ENCODE data around the gene TTC4. TPM values are rescaled to one million over a fixed set of nuclear protein-coding genes. Genes with fewer than 3 reads are reported as not detected.

TTC4 gene, protein sequence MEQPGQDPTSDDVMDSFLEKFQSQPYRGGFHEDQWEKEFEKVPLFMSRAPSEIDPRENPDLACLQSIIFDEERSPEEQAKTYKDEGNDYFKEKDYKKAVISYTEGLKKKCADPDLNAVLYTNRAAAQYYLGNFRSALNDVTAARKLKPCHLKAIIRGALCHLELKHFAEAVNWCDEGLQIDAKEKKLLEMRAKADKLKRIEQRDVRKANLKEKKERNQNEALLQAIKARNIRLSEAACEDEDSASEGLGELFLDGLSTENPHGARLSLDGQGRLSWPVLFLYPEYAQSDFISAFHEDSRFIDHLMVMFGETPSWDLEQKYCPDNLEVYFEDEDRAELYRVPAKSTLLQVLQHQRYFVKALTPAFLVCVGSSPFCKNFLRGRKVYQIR
- polyA plus RNA-seq (2013, experiment 1 of 2), result 26.0 TPM
- polyA plus RNA-seq (2013, experiment 2 of 2), result 26.5 TPM

DNA sequence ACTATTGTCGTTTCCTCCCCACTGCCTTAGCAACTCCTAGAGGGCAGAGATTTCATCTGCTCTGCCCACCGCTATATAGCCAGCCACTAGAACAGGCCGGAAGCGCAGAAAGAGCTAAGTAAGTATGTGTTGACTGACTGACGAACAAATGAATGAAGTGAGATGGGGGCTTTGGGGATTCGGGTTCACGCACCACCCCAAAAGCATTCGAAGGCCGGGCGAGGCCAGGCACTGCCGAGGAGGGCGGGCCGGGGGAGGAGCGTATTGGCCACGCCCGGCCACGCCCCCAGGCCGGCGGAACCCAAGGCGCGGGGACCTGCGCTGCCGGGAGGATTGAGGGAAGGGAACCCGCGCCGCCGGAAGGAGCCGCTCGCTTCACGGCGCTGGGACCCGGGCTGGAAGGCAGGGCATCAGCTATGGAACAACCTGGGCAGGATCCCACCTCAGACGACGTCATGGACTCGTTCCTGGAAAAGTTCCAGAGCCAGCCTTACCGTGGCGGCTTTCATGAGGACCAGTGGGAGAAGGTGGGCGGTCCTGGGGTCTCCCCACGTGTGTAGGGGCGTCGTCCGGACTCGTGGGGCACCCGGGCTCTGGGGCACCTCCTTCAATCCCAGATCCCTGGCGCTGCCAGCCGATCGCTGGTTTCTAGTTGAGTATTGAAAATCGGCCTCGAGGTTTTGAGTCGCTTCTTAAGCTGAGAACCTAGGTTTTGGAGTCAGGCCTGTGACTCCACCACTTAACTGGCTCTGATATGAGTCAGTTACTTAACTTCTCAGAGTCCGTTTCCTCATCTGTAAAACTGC lies at the start of gene TTC4:
Gene TTC4 (plus strand): TSS at position 369 of the 806 bp plus-strand sequence. CDS start 48 bp downstream, at position 417.
- Histone ChIP-seq H3K56ac (ENCODE audit: low read length) (peak within 1 kb of the TSS; percentile 80), H3K4me2 (ENCODE audit: low read length) (peak within 1 kb of the TSS; percentile 70), H4K8ac (ENCODE audit: low read depth, low read length) (peak within 1 kb of the TSS; percentile 92), H4K5ac (ENCODE audit: low read length) (no peak within 1 kb of the TSS), H3K79me2 (ENCODE audit: control insufficient read depth, insufficient read depth, low read length) (peaks cover 4% of the 10 kb centered on the region), H2BK15ac (replicated peaks; ENCODE audit: low read depth) (no peak within 1 kb of the TSS), H3K23ac (ENCODE audit: low read length) (no peak within 1 kb of the TSS), H3K9ac (ENCODE audit: low read length) (peak within 1 kb of the TSS; percentile 83), H3K27me3 (ENCODE audit: insufficient read depth, low read length, poor library complexity) (no peaks in the 10 kb centered on the region), H2BK120ac (ENCODE audit: low read depth, low read length) (no peak within 1 kb of the TSS), H3K4me1 (ENCODE audit: control insufficient read depth, low read depth, low read length) (no peaks in the 10 kb centered on the region), H2AK5ac (ENCODE audit: low read length) (no peak within 1 kb of the TSS), H3K27ac (ENCODE audit: low read depth, low read length) (no peak within 1 kb of the TSS), H3K18ac (ENCODE audit: low read length) (peak within 1 kb of the TSS; percentile 54), H3K4me3 (ENCODE audit: low read length) (peak within 1 kb of the TSS; percentile 56), H2BK5ac (ENCODE audit: low read length) (no peak within 1 kb of the TSS), H3K36me3 (ENCODE audit: control insufficient read depth, insufficient read depth, low read length) (no peaks in the 10 kb centered on the region), H3K4ac (ENCODE audit: low read depth, low read length) (no peak within 1 kb of the TSS), H3K79me1 (ENCODE audit: low read length) (peaks cover 3% of the 10 kb centered on the region)
- peak; percentile 86 for DNase-seq
- no CpG with 5 or more reads among the region's 51 CpGs for WGBS (ENCODE audit: extremely low coverage, insufficient coverage, low lambda C conversion rate)

DNA sequence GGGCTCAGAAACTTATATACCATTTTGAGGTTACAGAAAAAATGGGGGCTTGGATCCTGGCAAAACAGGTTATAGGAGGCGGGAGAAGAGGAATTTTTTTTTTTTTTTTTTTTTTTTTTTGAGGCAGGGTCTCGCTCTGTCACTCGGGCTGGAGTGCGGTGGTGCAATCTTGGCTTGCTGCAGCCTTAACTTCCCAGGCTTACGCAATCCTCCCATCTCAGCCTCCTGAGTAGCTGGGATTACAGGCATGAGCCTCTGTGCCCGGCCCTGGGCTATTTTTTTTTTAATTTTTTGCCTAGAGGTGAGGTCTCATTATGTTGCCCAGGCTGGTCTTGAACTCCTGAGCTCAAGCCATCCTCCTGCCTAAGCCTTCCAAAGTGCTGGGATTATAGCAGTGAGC lies 49.3 kb upstream of the TTC4 start:
- Histone ChIP-seq H2BK120ac (ENCODE audit: low read depth, low read length) (no peak overlapping the region), H3K9ac (ENCODE audit: low read length) (no peak overlapping the region), H3K79me2 (ENCODE audit: control insufficient read depth, insufficient read depth, low read length) (no peaks in the 10 kb centered on the region), H3K4me3 (ENCODE audit: low read length) (no peak overlapping the region), H3K18ac (ENCODE audit: low read length) (no peak overlapping the region), H3K23ac (ENCODE audit: low read length) (no peak overlapping the region), H2BK5ac (ENCODE audit: low read length) (no peak overlapping the region), H3K4me2 (ENCODE audit: low read length) (no peak overlapping the region), H2AK5ac (ENCODE audit: low read length) (no peak overlapping the region), H3K4ac (ENCODE audit: low read depth, low read length) (no peak overlapping the region), H3K56ac (ENCODE audit: low read length) (no peak overlapping the region), H3K36me3 (ENCODE audit: control insufficient read depth, insufficient read depth, low read length) (no peaks in the 10 kb centered on the region), H4K8ac (ENCODE audit: low read depth, low read length) (no peak overlapping the region), H3K27ac (ENCODE audit: low read depth, low read length) (no peak overlapping the region), H3K27me3 (ENCODE audit: insufficient read depth, low read length, poor library complexity) (no peaks in the 10 kb centered on the region), H2BK15ac (replicated peaks; ENCODE audit: low read depth) (no peak overlapping the region), H4K5ac (ENCODE audit: low read length) (no peak overlapping the region), H3K79me1 (ENCODE audit: low read length) (no peaks in the 10 kb centered on the region), H3K4me1 (ENCODE audit: control insufficient read depth, low read depth, low read length) (no peaks in the 10 kb centered on the region)
- no CpG with 5 or more reads among the region's 6 CpGs for WGBS (ENCODE audit: extremely low coverage, insufficient coverage, low lambda C conversion rate)
- DNase-seq, result no peak

DNA sequence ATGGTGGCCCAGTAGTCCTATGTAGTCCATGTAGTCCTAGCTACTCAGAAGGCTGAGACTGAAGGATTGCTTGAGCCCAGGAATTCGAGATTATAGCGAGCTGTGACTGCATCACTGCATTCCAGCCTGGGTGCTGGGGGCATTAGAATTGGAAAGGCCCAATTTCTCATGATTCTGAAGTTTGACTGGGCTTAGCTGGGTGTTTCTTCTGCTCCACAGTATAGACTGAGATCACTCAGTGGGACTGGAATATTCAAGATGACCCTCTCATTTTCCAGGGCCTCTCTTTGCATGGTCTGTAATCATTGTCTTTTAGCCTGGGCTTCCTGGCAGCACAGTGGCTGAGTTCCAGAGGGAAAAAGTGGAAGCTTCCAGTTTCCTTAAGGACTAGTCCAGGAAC lies 47.9 kb upstream of the TTC4 start:
- Histone ChIP-seq H3K79me1 (ENCODE audit: low read length) (no peaks in the 10 kb centered on the region), H3K27ac (ENCODE audit: low read depth, low read length) (no peak overlapping the region), H3K79me2 (ENCODE audit: control insufficient read depth, insufficient read depth, low read length) (no peaks in the 10 kb centered on the region), H3K27me3 (ENCODE audit: insufficient read depth, low read length, poor library complexity) (no peaks in the 10 kb centered on the region), H2BK5ac (ENCODE audit: low read length) (no peak overlapping the region), H3K4me3 (ENCODE audit: low read length) (no peak overlapping the region), H3K23ac (ENCODE audit: low read length) (no peak overlapping the region), H3K56ac (ENCODE audit: low read length) (no peak overlapping the region), H3K4ac (ENCODE audit: low read depth, low read length) (no peak overlapping the region), H3K18ac (ENCODE audit: low read length) (no peak overlapping the region), H4K5ac (ENCODE audit: low read length) (no peak overlapping the region), H3K36me3 (ENCODE audit: control insufficient read depth, insufficient read depth, low read length) (no peaks in the 10 kb centered on the region), H2BK15ac (replicated peaks; ENCODE audit: low read depth) (no peak overlapping the region), H3K4me2 (ENCODE audit: low read length) (no peak overlapping the region), H3K4me1 (ENCODE audit: control insufficient read depth, low read depth, low read length) (no peaks in the 10 kb centered on the region), H2BK120ac (ENCODE audit: low read depth, low read length) (no peak overlapping the region), H2AK5ac (ENCODE audit: low read length) (no peak overlapping the region), H3K9ac (ENCODE audit: low read length) (no peak overlapping the region), H4K8ac (ENCODE audit: low read depth, low read length) (no peak overlapping the region)
- WGBS (ENCODE audit: extremely low coverage, insufficient coverage, low lambda C conversion rate), result no CpG with 5 or more reads among the region's 2 CpGs
- no peak for DNase-seq

DNA sequence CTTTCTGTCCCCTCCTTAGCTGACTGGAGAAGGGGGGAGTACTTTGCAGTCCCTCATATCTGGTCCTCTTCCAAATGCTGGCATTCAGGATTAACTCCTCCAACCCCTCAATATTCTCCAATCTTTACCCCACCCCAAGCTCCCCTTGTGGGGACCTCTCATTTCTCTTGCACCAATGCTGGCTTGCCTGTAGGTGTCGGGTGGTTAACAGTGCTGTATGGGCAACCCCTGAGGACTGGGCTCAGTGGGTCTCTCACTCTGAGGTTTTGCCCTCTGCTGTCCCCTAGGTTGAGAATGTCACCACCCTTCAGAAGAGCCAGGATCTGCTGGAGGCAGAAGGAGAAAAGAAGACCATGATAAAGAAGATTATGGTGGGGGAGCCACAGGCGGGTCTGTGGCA lies 47.1 kb upstream of the TTC4 start:
- no peak overlapping the region for H3K56ac ChIP-seq (ENCODE audit: low read length)
- H2BK15ac ChIP-seq (replicated peaks; ENCODE audit: low read depth), result no peak overlapping the region
- no peaks in the 10 kb centered on the region for H3K36me3 ChIP-seq (ENCODE audit: control insufficient read depth, insufficient read depth, low read length)
- peak overlapping the region; percentile 24 for H3K23ac ChIP-seq (ENCODE audit: low read length)
- no peaks in the 10 kb centered on the region for H3K27me3 ChIP-seq (ENCODE audit: insufficient read depth, low read length, poor library complexity)
- H3K4ac ChIP-seq (ENCODE audit: low read depth, low read length), result no peak overlapping the region
- WGBS (ENCODE audit: extremely low coverage, insufficient coverage, low lambda C conversion rate), result no CpG with 5 or more reads among the region's 2 CpGs
- no peak overlapping the region for H3K27ac ChIP-seq (ENCODE audit: low read depth, low read length)
- H4K8ac ChIP-seq (ENCODE audit: low read depth, low read length), result no peak overlapping the region
- no peak overlapping the region for H3K4me2 ChIP-seq (ENCODE audit: low read length)
- no peak overlapping the region for H2AK5ac ChIP-seq (ENCODE audit: low read length)
- no peaks in the 10 kb centered on the region for H3K79me1 ChIP-seq (ENCODE audit: low read length)
- H3K79me2 ChIP-seq (ENCODE audit: control insufficient read depth, insufficient read depth, low read length), result no peaks in the 10 kb centered on the region
- DNase-seq, result peak; percentile 39
- H2BK120ac ChIP-seq (ENCODE audit: low read depth, low read length), result no peak overlapping the region
- no peak overlapping the region for H3K4me3 ChIP-seq (ENCODE audit: low read length)
- H3K18ac ChIP-seq (ENCODE audit: low read length), result no peak overlapping the region
- H3K9ac ChIP-seq (ENCODE audit: low read length), result no peak overlapping the region
- H4K5ac ChIP-seq (ENCODE audit: low read length), result no peak overlapping the region
- no peaks in the 10 kb centered on the region for H3K4me1 ChIP-seq (ENCODE audit: control insufficient read depth, low read depth, low read length)
- H2BK5ac ChIP-seq (ENCODE audit: low read length), result no peak overlapping the region

DNA sequence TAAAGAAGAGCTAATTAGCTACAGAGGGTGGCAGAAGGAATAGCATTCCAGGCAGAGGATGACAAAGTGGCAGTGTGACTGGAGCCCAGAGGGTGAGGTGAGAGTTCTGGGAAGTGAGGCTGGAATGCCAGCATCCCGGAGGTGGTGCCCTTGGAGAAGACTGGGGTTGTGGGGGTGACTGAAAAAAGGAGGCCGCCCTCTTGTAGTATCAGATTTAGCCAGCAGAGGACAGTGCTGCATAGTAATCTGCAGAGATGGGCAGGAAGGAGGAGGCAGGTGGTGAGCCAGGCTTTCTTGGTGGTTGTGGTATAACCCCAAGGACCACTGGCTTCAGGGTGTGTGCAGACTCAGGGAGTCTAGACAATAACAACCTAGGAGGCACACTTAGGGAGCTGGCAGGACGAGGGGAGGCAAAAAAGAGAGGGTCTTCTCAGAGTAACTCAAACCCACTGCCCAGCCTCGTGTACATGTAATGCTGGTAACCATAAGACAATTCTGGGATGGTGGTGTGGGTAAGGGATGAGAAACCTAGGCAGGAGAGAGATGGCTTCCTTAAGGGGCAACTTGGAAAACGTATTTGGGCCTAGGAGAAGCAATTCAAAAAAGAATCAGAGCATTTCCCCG lies 43.6 kb upstream of the TTC4 start:
- no peak overlapping the region for H3K56ac ChIP-seq (ENCODE audit: low read length)
- H4K5ac ChIP-seq (ENCODE audit: low read length), result no peak overlapping the region
- no peaks in the 10 kb centered on the region for H3K36me3 ChIP-seq (ENCODE audit: control insufficient read depth, insufficient read depth, low read length)
- WGBS (ENCODE audit: extremely low coverage, insufficient coverage, low lambda C conversion rate), result no CpG with 5 or more reads among the region's 6 CpGs
- H3K4me3 ChIP-seq (ENCODE audit: low read length), result no peak overlapping the region
- no peak overlapping the region for H3K4me2 ChIP-seq (ENCODE audit: low read length)
- no peaks in the 10 kb centered on the region for H3K27me3 ChIP-seq (ENCODE audit: insufficient read depth, low read length, poor library complexity)
- H3K79me1 ChIP-seq (ENCODE audit: low read length), result no peaks in the 10 kb centered on the region
- DNase-seq, result peak; percentile 67
- H3K23ac ChIP-seq (ENCODE audit: low read length), result no peak overlapping the region
- no peak overlapping the region for H2BK5ac ChIP-seq (ENCODE audit: low read length)
- no peak overlapping the region for H4K8ac ChIP-seq (ENCODE audit: low read depth, low read length)
- no peaks in the 10 kb centered on the region for H3K4me1 ChIP-seq (ENCODE audit: control insufficient read depth, low read depth, low read length)
- H3K18ac ChIP-seq (ENCODE audit: low read length), result no peak overlapping the region
- no peak overlapping the region for H2BK15ac ChIP-seq (replicated peaks; ENCODE audit: low read depth)
- no peaks in the 10 kb centered on the region for H3K79me2 ChIP-seq (ENCODE audit: control insufficient read depth, insufficient read depth, low read length)
- H2BK120ac ChIP-seq (ENCODE audit: low read depth, low read length), result no peak overlapping the region
- H2AK5ac ChIP-seq (ENCODE audit: low read length), result no peak overlapping the region
- H3K4ac ChIP-seq (ENCODE audit: low read depth, low read length), result no peak overlapping the region
- H3K27ac ChIP-seq (ENCODE audit: low read depth, low read length), result no peak overlapping the region
- no peak overlapping the region for H3K9ac ChIP-seq (ENCODE audit: low read length)

Data from mesendoderm (in vitro differentiated cells).